ENCODE measurements around the gene MYO5C.
"Not testable (repeated sequence)": the region's sequence is repeated elsewhere in the genome, so short reads cannot be mapped to it uniquely, and the experiment has no call there.

MYO5C gene

DNA sequence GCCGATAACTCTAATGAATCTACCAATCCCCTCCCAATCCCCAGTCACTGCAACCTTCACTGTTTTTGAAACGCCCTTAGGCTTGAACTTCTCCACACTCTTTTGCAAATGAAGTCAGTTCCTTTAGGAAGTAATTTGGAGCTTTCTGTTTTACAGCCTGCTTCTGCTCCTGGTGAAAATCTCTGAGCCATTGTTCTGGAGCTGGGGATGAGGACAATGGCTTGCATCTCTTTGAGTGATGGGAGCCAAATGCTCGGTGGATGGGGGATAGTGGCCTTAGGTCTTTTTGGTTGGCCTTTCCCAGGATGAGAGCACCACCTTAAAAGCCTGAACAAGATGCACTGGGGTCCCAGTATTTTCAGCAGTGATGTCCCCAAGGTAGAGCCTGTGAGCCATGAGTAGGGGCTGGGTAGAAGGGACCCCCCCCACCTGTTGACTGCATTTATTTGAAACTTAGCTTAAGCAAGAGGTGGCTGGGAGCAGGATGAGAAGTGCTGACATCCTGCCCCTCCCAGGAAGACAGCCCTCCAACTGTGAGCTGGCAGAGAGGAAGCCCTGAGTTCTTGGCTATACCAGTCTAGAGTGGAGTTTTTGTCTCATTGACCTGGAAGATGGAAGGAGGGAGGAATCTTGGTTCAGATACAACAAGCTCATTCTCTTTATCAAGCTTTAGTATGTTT lies 7.6 kb upstream of the MYO5C start:
- FAIRE-seq = no peak

DNA sequence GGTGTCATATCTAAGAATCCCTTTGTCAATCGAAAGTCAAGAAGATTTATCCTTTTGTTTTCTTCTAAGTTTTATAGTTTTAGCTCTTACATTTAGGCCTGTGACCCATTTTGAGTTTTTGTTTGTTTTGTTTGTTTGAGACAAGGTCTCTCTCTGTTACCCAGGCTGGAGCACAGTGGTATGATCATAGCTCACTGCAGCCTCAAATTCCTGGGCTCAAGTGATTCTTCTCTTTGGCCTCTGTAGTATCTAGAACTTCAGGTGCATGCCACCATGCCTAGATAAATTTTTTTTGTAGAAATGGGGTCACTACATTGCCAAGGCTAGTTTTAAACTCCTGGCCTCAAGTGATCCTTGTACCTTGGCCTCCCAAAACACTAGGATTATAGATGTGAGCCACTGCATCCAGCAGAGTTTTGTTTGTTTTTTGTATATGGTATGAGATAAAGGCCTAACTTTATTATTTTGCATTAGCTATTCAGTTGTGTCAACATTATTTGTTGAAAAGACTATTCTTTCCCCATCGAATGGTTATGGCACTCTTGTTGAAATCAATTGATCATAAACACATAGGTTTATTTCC lies 5.8 kb upstream of the MYO5C start:
- FAIRE-seq = no peak

DNA sequence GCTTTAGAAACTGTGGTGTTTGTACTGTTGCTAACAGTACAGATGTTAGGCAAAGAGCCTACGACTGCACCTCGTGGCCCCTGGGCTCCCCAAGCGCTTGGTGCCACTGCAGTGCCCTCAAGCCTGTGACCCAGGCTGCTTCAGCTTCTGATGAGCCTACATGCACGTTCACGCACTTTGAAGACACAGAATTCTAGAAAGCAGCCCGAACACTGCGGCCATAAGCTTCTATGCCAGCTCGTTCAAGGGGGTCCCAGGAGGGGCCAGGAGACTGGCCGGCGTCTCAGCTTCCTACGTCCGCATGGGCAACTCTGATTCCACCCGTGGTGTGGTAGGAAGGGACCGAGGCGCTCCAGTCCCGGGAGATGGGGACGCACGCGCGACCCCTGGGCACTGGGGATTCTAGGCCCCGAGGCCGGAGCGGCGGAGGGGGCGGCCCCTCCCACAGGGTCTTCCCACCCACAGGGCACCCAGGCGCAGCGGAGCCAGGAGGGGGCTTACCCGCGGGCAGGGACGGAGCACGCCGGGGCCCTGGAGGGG lies 653 bp downstream of the MYO5C start:
- no peak for FAIRE-seq

DNA sequence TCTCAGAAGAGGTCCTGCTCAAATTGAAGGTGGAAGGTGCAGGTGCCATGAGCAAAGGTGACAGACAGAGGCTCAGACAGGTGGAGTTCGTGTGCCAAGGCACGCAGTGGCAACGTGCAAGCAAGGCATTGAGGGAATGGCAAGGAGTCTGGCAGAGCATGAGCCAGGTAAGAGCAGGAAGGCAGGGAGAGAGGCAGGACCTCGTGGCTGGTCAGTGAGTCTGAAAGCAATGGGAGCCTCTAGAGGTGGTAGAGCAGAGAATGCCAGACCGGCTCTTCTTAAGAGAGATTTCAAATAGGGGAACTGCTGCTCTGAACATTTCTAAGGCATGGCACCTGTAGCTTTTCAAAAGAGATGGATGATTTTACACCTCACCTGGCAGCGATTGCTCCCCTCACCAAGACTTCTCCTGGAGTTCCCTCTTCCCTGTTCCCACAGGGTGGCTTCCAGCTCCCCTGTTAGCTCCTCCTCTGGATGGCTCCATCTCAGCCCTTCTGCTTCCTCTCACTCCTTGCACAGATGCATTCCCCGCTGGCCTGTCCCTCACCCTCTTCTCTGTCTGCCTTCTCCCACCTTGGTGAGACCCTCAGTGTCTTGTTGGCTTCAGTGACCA lies 2.7 kb downstream of the MYO5C start:
- no peak for FAIRE-seq

DNA sequence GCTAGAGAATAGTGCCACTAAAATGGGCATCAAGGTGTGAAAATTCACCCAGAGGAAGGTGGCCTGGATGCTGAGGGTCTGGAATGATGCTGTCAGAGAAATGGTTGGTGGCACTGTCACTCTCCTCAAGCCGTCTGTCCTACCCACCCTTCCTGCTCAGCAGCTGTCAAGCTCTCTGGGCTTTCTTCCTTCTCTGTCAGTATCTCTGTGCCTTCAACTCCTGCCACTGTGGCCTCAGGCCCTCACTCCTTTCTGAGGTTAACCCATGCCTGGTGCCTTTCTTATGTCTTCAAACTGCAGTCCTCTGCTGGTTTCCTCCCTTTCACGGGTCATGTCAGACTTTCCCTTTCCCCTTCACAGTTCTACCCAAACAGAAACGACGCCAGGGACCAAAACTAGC lies 4.4 kb downstream of the MYO5C start:
- no peak for FAIRE-seq

DNA sequence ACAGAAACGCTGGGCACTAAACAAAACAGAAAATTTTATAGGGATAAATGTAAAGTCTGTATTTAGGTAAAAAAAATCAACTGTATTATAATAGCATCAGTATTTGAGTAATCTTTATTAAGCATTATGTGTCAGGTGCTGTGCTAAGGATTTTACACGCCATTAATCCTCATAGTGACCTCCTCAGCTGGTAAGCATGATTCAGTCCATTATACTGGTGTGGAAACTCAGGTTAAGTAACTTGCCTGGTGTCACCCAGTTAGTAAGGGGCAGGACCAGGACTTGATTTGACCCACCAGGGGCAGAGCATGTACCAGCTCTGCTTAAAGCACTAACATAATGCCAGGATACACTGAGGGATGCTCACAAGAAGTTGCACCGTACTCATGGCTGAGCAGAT lies 4.8 kb downstream of the MYO5C start:
- no peak for FAIRE-seq

DNA sequence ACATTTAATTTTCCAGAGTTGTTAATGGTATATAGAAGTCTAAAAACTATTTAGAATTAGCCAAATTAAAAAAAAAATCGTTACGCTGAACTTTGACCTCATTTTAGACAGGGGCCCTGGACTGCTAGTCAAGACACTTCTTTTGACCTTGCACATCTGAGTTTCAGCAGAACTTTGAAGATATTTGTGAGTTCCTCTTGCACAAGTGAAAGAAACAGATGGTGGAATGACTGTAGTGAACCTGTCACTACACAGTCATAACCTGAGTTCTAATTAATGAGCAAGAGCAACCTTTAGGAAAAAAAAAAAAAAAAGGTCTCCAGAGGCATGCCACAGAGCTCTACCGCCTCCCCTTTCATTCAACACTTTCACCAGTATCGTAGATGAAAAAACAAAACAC lies 5.3 kb downstream of the MYO5C start:
- FAIRE-seq = no peak

DNA sequence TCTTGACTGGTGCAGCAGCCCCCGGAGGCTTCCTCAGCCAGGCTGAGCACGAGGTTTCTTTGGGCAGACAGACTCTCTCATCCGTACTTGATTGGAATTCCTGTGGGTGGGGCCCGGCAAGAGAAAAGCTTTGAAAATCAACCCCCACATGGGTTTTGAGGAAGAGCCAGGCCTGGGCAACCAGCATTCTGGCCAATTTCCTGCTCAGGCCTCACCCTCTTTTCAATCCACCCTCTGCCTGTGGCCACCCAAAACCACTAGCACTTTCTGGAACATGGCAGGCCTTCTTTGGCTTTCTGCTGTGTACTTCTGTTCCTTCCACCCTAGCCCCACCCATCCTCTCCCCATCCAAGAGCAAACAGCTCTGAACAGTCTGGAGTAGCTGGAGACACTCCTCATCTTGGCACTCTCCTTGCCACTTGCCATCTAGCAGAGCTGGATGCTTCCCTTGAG lies 5.9 kb downstream of the MYO5C start:
- FAIRE-seq = no peak

DNA sequence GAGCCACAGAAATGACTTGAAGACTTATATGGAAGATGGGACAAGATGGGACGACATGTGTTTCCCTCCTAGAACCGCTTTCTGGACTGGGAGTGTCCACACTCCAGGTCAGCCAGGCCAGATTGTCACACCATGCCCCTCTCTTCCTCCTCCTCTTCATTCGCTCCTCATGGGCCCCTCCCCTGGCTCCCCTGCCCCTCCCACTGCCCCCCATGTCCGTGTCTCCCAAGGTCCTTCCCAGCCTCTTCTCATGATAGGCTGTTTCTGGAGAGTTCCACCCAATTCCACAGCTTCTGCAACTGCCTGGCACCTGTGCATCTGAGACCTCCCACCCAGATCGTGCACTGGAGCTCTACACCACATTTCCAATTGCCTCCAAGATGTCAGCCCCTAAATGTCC lies 6.6 kb downstream of the MYO5C start:
- FAIRE-seq = no peak

DNA sequence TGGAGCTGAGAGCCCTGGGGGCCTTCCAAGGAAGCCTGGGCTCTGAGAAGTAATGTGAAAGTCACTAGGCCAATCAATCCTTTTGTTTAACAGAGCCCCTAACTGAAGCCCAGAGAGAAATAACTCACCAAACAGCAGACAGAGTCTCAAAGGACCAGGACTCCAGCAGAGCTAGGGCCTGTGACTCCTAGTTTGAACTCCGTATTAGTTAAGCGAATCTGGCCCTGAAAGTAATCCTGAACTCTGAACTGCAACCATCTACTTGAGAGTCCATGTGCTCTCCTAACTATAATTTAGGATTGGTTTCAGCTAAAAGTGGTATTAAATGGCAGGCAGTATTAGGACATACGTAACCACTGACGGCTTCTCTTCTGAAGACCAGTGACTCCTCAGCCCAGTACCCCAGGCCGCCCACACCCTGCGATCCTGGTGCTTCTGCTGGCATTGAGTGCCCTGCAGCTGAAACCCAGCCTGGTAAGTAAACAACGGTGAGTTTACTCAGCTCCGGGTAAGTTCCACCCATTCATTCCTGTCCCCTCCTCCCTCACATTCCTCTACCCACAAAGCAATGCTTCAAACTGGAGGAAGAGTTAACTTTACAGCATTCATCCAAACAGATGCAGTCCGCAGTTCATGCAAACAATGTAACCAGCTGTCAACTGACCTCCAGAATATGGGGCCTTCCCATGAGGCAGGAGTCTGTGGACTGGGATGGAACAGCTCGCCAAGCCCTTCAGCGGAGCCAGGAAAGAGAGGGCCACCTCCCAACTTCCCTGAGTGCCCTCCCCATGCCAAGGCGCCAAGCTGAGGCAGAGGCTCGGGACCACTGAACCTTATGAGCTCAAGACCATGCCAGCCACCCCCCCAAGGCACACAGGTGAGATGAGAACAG lies 7.3 kb downstream of the MYO5C start:
- FAIRE-seq = no peak

DNA sequence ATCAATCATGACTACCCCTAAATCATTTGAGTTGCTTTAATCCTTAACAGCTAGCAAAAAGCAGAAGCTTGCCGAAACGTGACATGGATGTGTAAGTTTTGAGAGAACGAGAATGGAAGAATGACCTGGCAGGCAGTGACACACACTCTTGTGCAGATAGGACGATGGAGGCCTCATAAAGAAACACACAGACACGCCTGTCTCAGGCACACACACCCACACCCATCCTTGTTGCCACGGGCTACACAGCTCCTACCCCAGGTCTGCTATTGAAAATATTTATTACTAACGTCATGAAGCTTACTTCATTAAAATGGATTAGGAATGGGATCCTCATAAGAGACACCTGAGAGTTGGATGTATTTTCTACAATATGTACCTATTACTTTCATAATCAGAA lies 8.5 kb downstream of the MYO5C start:
- no peak for FAIRE-seq

DNA sequence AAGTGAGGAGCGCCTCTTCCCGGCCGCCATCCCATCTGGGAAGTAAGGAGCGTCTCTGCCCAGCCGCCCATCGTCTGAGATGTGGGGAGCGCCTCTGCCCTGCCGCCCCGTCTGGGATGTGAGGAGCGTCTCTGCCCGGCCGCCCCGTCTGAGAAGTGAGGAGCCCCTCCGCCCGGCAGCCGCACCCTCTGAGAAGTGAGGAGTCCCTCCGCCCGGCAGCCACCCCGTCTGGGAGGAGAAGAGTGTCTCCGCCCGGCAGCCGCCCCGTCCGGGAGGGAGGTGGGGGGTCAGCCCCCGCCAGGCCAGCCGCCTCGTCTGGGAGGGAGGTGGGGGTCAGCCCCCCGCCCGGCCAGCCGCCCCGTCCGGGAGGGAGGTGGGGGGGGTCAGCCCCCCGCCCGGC lies 9.7 kb downstream of the MYO5C start:
- not testable (repeated sequence) for FAIRE-seq

DNA sequence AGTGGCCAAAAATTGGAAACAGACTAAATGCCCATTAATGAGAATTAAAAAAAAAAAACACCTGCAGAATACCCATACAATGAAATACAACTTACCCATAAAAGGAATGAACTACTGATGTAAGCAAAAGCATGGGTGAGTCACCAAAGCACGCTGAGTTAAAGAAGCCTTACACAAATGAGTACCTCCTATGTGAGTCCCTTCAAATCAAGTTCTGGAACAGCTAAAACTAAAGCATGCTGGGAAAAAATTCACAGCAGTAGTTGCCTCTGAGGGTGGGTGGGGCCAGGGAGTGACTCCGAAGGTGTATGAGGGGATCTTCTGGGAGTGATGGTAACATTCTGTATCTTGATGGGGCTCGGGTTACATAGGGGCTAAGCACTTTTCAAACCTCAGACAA lies 11.4 kb downstream of the MYO5C start:
- FAIRE-seq = no peak

DNA sequence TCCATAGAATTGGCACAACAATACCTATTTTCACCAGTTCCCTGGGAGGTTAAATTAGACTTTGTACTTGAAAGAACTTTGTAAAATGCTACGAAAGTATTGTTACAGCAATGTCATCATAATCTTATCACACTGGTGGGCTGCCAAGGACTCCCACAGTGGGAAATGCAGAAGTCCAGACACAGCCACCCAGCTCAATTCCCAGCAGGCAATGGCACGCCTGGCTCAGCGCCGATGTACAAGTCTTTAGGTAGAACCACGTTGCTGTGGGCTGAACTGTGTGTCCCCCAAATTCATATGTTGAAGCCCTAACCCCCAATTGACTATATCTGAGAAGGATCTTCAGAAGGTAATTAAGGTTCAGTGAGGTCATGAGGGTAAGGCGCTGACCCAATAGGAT lies 12.3 kb downstream of the MYO5C start:
- FAIRE-seq = no peak

DNA sequence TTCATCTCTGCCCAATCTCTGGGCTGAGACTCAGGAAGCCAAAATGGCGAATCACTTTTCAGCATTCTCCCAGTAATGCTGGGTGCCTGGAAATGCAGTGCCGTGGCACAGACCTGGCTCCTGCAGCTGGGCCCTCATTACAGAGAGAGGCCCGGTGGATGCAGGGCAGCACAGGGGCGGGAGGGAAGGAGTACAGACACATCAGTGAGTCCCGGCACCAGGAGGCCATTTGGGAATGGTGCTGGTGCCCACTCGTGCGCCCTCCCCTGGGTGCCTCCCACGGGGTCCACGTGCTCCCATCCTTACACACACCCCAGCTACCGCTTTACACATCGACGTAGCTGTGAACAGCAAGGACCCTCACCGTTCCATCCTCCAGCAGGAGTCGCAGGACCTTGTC lies 13.2 kb downstream of the MYO5C start:
- no peak for FAIRE-seq

DNA sequence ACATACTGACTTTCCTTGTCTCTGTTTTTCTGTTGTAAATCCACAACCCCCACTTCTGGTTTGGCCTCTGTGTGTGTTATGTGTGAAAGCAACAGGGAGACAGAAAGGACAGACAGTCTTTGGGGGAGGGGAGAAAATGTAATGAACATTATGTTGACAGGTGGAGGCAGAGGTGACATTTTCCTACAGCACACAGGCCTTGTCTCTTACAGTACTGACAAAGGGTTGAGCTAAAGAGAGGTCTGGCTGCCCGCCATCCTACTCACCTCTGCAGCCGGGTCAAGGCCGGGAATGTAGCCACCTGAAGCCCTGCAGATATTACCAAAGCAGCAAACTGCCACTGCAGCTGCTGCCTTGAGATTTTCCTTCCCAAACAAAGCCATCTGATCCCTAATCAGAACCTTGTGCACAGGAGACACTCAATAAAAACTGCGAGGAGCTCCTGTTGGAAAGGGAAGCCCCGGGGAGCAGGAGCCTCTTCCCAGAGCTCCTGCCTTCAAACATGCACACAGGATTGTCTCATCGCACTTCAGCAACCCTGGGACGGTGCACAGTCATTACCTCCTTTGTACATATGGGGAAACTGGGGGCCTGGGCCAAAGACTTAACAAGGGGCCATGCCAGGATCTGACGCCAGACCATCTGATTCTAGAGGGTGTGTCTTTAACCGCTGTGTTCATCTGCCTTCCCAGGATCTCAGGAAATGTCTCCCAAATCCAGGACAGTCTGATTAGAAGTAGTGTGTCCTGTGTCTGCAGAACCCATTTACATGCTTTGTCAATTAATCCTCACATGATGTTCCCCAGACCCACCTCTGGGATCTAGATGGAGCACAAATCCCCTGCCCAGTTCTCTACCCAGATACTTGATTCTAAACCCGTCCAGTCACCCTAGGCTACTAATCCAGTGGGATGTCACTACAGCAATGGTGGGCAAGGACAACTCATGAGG lies 14.2 kb downstream of the MYO5C start:
- no peak for FAIRE-seq

DNA sequence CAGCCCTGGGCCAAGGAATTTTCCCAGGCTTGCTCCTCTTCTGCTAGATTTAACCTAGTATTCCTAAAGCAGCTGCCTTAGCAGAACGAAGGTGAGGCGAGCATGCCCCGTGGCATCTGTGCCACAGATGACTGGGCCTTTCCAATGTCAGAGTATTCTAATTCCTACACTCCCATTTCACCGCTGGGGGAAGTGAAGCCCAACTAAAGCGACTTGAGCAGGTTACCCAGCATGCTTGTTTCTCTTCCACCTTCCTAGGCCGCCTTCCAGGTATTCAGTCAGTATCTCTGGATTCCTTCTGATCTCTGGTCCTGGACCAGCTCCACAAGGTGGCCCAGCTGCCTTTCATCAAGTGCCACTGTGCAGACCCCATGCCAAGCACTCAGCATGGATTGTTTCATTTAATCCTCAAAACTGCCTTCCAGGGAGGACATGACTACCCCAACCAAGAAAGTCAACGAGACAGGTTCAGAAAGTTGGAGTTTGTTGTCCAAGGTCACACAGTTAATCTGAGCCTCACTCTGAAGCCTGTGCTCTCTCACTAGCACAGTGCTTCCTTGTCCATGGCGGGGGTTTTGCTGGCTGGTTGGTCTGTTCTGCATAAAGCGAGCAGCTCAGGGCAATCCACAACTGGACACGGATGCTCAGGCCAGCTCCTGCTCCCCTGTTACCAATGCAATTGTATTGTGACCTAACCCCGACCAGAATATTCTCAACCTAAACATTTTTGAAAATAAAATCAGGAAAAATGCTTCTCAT lies 15.1 kb downstream of the MYO5C start:
- no peak for FAIRE-seq

DNA sequence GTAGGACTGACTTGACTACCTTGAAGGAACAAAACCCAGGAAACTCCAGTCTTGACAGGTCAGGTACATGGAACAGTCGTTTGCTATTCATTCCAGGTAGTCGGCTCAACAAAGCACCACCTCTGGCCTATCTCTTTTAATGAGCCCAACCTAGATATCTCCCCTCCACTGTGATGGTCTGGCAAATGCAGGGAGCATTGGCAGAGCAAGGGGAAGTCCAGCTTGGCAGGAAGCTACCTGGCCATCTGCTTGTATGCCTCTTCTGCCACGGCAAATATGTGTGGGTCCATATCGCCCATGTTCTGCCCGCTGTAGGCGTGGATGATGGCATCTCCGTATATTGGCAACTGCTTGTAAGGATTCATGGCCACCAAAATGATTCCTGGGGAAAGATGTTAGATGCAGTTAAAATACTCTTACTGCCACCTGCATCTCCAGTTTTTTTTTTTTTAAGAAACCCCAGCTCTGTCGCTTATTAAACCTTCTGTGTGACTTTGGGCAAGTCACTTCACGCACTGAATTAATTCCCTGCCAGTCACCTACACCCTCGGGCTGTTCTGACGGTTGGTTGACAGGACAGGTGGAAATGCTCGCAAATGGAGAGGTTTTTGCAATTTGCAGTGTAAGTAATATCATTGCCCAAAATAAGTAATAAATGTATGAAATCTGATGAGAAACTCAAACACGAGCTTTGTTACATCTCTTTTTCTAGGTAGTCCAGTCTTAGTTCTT lies 16.8 kb downstream of the MYO5C start:
- no peak for FAIRE-seq

DNA sequence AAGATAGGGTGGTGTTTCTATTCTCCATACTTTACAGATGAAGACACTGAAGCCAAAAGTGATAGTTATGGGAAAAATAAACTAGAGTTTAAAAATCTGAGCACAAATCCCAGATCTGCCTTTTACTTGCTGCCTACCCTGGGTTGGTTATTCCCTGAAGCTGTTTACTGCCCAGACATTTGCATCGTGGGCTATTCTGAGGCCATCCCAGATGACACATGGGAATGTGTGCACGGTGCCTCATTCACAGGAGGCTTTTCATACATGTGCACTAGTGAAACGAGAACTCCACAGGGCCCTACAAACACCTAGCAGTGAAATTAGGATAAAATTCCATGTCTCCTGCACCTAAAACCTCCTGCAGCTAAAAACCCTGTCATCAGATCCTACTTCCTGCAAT lies 17.5 kb downstream of the MYO5C start:
- no peak for FAIRE-seq

DNA sequence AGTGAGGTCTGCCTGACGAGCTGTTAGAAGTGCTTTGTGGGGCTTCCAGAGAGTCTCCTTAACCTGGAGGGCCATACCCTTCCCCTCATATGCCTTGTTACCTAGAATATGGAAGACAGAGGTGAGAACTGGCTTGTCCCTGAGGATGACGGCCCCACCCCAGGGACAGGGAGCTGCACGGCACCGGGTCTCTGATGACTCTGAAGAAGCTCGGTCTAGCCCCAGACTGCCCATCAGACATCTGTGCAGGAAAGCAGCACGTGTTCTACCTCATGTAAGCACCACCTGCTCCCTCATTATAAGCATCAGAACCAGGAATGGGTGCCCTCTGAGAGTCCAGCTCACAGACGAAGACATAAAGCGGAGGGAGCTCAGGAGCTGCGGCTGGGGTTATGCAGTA lies 18.0 kb downstream of the MYO5C start:
- FAIRE-seq = no peak

Data from G401.6 (cell line).